ENCODE measurements around the gene KRT10.

Gene KRT10

GRCh38 chr17:40800381-40800780, 22.0 kb downstream of the KRT10 start:
- no peak for TF ChIP-seq CTCF (IDR thresholded peaks at IDR 0.05; ENCODE audit: control extremely low read depth, extremely low read depth, low read depth, missing control alignments)
- CTCF ChIA-PET = no interaction called here
- DNase-seq (ENCODE audit: extremely low spot score) = no peak
- POLR2A ChIA-PET = no interaction called here

GRCh38 chr17:40799859-40800258, 22.6 kb downstream of the KRT10 start, which contains the start of gene KRT28:
Gene KRT28, minus strand, starts transcription at chr17:40799959. Its CDS starts 66 bp downstream, at chr17:40799893.
- DNase-seq (ENCODE audit: extremely low spot score) = no peak
- ChIA-PET POLR2A (no interaction called here), CTCF (no interaction called here)
- TF ChIP-seq CTCF (IDR thresholded peaks at IDR 0.05; ENCODE audit: control extremely low read depth, extremely low read depth, low read depth, missing control alignments) = no peak

GRCh38 chr17:40796846-40797245, 25.6 kb downstream of the KRT10 start:
- ChIA-PET POLR2A (no interaction called here), CTCF (interaction anchor here (1.0 to 1.8 kb wide), 2 partner anchors 9 to 866 kb away, joined by 3 to 9 read pairs; no protein-coding TSS in a partner anchor)
- DNase-seq (ENCODE audit: extremely low spot score) = no peak
- TF ChIP-seq CTCF (IDR thresholded peaks at IDR 0.05; ENCODE audit: control extremely low read depth, extremely low read depth, low read depth, missing control alignments) = no peak

- CTCF ChIA-PET = interaction anchor here (0.7 to 1.8 kb wide), 2 partner anchors 9 to 11 kb away, joined by 3 to 9 read pairs; no protein-coding TSS in a partner anchor
- POLR2A ChIA-PET = interaction anchor here (0.6 kb wide), 1 partner anchor 86 kb away, joined by 3 read pairs; no protein-coding TSS in a partner anchor
- no peak for TF ChIP-seq CTCF (IDR thresholded peaks at IDR 0.05; ENCODE audit: control extremely low read depth, extremely low read depth, low read depth, missing control alignments)
These were observed 27.3 kb downstream of the KRT10 start for GRCh38 chr17:40795019-40795667.

GRCh38 chr17:40794466-40794865, 27.9 kb downstream of the KRT10 start:
- no peak for DNase-seq (ENCODE audit: extremely low spot score)
- no peak for TF ChIP-seq CTCF (IDR thresholded peaks at IDR 0.05; ENCODE audit: control extremely low read depth, extremely low read depth, low read depth, missing control alignments)
- POLR2A ChIA-PET = no interaction called here
- CTCF ChIA-PET = interaction anchor here (1.4 kb wide), 1 partner anchor 9 kb away, joined by 7 read pairs; no protein-coding TSS in a partner anchor

More at GRCh38 chr17:40795019-40795667, 27.3 kb downstream of the KRT10 start:
- no peak for DNase-seq (ENCODE audit: extremely low spot score)

- TF ChIP-seq CTCF (IDR thresholded peaks at IDR 0.05; ENCODE audit: control extremely low read depth, extremely low read depth, low read depth, missing control alignments) = no peak
- POLR2A ChIA-PET = no interaction called here
- CTCF ChIA-PET = interaction anchor here (1.3 to 1.4 kb wide), 2 partner anchors 10 to 755 kb away, joined by 3 to 7 read pairs; no protein-coding TSS in a partner anchor
- no peak for DNase-seq (ENCODE audit: extremely low spot score)
These were observed 28.6 kb downstream of the KRT10 start for GRCh38 chr17:40793832-40794231.
